Stimulated activated CD8-positive, alpha-beta memory T cell treated with anti-CD3 and anti-CD28 coated beads, Interleukin-7, amount 100 ng/mL, for 4 hours (primary cell): ENCODE results near the gene ANKRD42.
"Not testable (repeated sequence)": the region's sequence is repeated elsewhere in the genome, so short reads cannot be mapped to it uniquely, and the experiment has no call there.

ENCODE experiments used
- DNase-seq, 2 donors: peaks; one replicate each; pipeline ENCODE4 v3.0.0-alpha.2; 2020; ENCODE audit warnings: low read depth in 2 of 2

Gene ANKRD42

DNA sequence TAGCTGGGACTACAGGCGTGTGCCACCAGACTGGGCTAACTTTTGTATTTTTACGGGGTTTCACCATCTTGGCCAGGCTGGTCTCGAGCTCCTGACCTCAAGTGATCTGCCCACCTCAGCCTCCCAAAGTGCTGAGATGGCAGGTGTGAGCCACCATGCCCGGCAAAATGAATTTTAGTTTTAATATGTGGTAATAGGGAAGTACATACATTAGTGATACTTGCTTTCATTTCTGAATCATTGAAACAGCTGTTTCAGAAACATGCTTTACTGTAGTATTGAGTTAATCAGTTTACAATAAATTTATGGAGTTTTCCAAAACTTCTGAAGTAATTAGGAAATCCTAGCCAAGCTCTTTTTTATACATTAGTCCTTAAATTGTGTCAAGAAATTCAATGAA, 21.0 kb upstream of the ANKRD42 start:
- DNase-seq = no peak

- DNase-seq = no peak
Observed at GRCh38 chr11:83174008-83174407, 19.5 kb upstream of the ANKRD42 start.

DNA sequence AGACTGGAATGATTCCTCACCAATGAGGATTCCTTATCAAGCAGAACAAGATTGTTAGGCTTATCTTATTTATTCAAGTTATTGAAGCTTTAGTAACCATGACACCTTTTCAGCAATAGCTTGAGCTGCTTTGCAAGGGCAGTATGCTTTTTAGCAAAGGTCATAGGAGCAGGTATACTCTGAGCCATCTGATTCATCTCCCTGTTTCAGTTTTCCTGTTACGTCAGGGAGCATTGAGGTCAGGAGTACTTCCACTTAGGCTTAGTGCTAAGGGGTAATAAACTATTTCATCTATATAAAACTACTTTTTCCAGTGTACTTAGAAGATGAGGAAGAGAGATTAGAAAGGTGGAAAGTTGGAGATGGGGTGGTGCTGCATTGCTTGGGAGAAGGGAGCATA, 17.7 kb upstream of the ANKRD42 start:
- no peak for DNase-seq

- DNase-seq = no peak
Observed at GRCh38 chr11:83181815-83182214, 11.7 kb upstream of the ANKRD42 start.

GRCh38 chr11:83185767-83186166, 7.7 kb upstream of the ANKRD42 start:
- DNase-seq = no peak

GRCh38 chr11:83187465-83187864, 6.0 kb upstream of the ANKRD42 start:
- no peak for DNase-seq

DNA sequence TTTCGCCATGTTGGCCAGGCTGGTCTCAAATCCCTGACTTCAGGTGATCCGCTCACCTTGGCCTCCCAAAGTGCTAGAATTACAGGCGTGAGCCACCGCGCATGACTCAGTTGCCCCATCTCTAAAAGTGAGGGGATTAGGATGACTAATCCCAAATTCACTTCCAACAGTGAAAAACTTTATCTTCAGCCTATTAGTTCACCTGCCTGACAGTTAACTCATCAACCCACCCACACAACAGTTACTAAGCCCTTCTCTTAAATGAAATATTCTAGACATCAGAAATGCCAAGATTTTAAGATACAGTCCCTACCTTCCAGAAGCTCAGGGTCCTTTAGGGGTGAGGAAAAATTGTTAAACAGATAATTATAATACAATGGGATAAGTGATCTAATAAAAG, 2.0 kb upstream of the ANKRD42 start:
- no peak for DNase-seq

GRCh38 chr11:83191986-83192385, 1.5 kb upstream of the ANKRD42 start:
- DNase-seq = no peak

DNA sequence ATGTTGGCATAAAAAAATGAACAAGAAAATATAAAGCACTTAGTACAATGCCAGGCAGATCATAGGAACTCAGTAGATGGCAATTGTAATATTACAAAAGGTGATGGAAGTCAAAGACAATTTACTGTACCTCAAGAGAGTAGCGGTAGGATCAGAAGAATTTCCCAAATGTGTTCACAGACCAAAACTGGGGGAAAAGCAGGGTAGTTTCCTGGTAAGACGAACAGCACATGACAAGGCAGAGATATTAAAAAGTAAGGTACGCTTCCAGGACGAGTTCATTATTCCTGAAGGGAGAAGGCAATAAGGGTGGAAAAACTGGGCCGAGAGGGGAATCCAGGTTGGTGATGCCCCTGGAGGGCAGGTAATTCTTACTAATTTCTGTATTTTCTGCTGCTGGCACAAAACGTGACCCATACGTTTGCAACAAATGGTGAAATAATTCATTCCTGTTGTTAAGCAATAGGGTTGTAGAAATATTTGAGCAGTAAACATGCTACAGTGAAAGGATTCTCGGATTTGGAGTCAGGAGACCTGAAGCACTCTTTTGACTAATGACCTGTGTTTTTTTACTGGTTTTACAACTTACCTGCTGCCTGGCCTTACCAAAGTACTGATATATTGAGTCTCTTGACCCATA, 786 bp upstream of the ANKRD42 start:
- no peak for DNase-seq

GRCh38 chr11:83194281-83195142, 1.0 kb downstream of the ANKRD42 start:
- DNase-seq = peak; percentile 29 to 54

GRCh38 chr11:83195143-83195466, 1.6 kb downstream of the ANKRD42 start:
- DNase-seq = no peak

DNA sequence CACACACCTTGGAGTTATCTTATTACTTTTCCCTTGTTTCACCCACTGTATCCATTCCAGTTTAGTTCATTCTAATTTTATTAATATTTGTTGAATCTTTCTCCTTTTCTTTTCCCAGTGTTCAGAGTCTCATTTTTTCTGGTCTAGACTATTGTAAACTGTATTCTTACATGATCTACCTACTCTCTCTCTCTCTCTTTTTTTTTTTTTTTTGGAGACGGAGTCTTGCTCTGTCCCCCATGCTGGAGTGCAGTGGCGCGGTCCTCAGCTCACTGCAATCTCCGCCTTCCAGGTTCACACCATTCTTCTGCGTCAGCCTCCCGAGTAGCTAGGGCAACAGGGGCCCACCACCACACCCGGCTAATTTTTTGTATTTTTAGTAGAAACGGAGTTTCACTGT, 2.1 kb downstream of the ANKRD42 start:
- DNase-seq = no peak

GRCh38 chr11:83200035-83200434, 6.5 kb downstream of the ANKRD42 start:
- no peak for DNase-seq

DNA sequence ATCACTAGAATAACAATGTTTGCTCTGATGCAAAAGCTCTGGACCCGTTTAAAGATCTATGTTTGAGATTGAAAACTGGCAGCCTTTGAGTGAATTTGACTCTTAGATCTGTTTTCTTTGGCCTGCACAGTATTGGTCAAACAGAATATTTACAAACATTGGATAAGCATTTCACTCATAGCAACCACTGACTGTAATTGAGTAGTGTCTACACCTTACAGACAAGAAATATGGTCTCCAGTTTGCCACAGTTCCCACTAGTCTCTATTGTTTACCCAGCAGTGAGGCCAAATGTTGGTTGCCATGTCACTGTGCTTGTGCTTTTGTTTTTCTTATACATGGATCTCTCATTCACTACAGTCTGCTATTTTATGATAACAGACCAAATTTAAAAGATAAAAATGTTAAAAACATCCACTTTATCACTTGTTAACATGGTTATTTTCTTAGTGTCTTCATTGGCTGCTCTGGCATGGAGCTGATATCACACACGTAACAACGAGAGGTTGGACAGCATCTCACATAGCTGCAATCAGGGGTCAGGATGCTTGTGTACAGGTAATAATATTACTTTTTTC, 12.2 kb downstream of the ANKRD42 start:
- no peak for DNase-seq

- no peak for DNase-seq
Observed at GRCh38 chr11:83206221-83206620, 12.7 kb downstream of the ANKRD42 start.

DNA sequence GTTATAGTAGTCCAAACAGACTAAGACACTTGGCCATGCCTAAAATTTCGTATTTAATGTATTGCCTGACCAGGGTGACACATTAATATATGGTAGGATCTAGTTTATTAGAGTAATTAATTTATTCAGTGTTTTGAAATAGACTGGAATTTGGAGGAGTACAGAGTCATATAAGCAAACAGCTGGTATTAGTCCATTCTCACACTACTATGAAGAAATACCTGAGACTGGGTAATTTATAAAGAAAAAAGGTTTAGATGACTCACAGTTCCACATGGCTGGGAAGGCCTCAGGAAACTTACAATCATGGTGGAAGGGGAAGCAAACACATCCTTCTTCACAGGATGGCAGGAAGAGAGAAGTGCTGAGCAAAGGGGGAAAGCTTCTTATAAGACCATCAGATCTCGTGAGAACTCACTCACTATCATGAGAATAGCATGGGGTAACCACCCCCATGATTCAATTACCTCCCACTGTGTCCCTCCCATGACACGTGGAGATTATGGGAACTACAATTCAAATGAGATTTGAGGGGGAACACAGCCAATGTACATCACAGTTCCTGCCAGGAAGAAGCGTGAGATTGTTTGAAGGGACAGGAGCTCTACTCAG, 13.4 kb downstream of the ANKRD42 start:
- not testable (repeated sequence) for DNase-seq

DNA sequence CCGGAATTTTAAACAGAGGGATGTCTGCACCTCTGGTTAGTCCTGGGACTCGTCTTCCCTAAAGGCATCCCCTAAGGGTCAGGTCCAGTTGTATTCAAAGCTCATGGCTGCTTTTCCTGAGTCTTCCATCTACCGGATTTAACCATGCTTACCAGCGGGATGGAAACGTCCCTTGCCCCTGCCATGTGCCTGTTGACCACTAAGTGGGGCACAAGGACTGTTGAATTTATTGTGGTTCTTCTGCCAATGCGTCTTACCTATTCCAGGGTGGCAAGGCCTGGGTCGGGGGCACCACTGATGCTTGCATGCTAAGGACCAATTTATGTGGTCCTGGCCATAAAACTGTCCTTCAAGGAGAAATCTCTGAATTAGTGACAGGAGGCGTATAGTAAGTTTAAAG, 25.6 kb downstream of the ANKRD42 start:
- DNase-seq = no peak

DNA sequence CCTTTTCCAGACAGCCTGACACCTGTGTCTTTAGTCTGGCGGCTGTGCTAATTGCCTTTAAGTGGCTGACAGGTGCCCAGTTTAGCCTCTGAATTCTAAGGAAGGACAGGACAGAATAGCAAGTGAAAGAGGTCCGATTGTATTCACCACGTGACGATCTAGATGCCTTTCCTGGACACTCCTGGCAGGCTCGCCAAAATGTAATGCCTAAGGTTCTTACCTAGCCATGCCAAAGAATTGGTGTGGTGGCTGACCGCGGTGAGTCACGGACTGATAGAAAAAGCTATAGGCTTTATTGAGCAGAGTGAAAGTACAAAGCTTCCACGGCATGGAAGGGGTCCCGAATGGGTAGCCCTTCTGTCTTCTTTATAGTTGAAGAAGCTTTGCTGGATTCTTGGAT, 26.7 kb downstream of the ANKRD42 start:
- no peak for DNase-seq

- no peak for DNase-seq
Observed at GRCh38 chr11:83221694-83222093, 28.2 kb downstream of the ANKRD42 start.

- DNase-seq = no peak
Observed at GRCh38 chr11:83222499-83222898, 29.0 kb downstream of the ANKRD42 start.

- DNase-seq = no peak
Observed at GRCh38 chr11:83223457-83223856, 29.9 kb downstream of the ANKRD42 start.

GRCh38 chr11:83235825-83236224, 42.3 kb downstream of the ANKRD42 start:
- no peak for DNase-seq

DNA sequence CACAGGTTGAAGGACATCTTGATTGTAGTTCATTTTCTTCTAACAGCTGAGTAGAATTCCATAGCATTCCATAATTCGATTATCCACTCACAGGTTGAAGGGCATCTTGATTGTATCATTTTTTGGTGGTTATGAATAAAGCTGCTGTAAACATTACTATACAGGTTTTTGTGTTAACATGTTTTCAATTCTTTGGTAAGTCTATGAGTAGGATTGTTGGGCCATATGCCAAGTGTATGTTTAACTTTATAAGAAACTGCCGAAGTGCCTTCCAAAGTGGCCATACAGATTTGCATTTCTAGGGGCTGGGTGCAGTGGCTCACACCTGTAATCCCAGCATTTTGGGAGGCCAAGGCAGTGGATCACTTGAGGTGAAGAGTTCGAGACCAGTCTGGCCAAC, 44.6 kb downstream of the ANKRD42 start:
- DNase-seq = no peak
